HG02870 (cell line): ENCODE measurements around the gene TARBP1.
"Not testable (repeated sequence)": the region's sequence is repeated elsewhere in the genome, so short reads cannot be mapped to it uniquely, and the experiment has no call there.

ENCODE experiments used
- ATAC-seq: cut with Tn5 transposase; IDR thresholded peaks from one replicate; pipeline ENCODE4 v1.9.1; 2021; ENCODE audit warnings: mild to moderate bottlenecking, moderate library complexity; ENCODE audit not compliant: unreplicated experiment

The TARBP1 gene

GRCh38 chr1:234362558-234362957, 116.4 kb downstream of the TARBP1 start:
- no peak for ATAC-seq

GRCh38 chr1:234361102-234361603, 117.8 kb downstream of the TARBP1 start:
- no peak for ATAC-seq

- no peak for ATAC-seq
Observed at GRCh38 chr1:234357831-234358230, 121.1 kb downstream of the TARBP1 start.

GRCh38 chr1:234356615-234357269, 122.2 kb downstream of the TARBP1 start:
- not testable (repeated sequence) for ATAC-seq

GRCh38 chr1:234355782-234356510, 123.0 kb downstream of the TARBP1 start:
- ATAC-seq, result no peak

- no peak for ATAC-seq
Observed at GRCh38 chr1:234348964-234349363, 130.0 kb downstream of the TARBP1 start.

GRCh38 chr1:234345237-234345636, 133.7 kb downstream of the TARBP1 start:
- no peak for ATAC-seq

GRCh38 chr1:234342774-234343173, 136.2 kb downstream of the TARBP1 start:
- ATAC-seq, result no peak
